Effector memory CD4-positive, alpha-beta T cell (primary cell): ENCODE data around the gene STX17.

ENCODE experiments used
- DNase-seq, 3 donors: peaks; one replicate each; pipeline ENCODE4 v3.0.0-alpha.2; 2020
- H3K27ac ChIP-seq: 2 replicates; pipeline ENCODE4 v1.7.0; 2013; ENCODE audit warnings: mild to moderate bottlenecking, low read length, moderate library complexity; ENCODE audit not compliant: insufficient read depth, poor library complexity, severe bottlenecking
- H3K27me3 ChIP-seq: replicated peaks from 2 replicates; pipeline ENCODE4 v1.7.0; 2013; ENCODE audit warnings: mild to moderate bottlenecking, low read length; ENCODE audit not compliant: insufficient read depth, control insufficient read depth, poor library complexity, severe bottlenecking
- H3K36me3 ChIP-seq: 2 replicates; pipeline ENCODE4 v1.7.0; 2013; ENCODE audit warnings: mild to moderate bottlenecking, low read length, moderate library complexity; ENCODE audit not compliant: control insufficient read depth, insufficient read depth
- H3K4me1 ChIP-seq: 2 replicates; pipeline ENCODE4 v1.7.0; 2013; ENCODE audit warnings: low read length, mild to moderate bottlenecking; ENCODE audit not compliant: control insufficient read depth, insufficient read depth, poor library complexity, severe bottlenecking
- H3K4me3 ChIP-seq: 2 replicates; pipeline ENCODE4 v1.7.0; 2013; ENCODE audit warnings: low read length, low read depth, mild to moderate bottlenecking; ENCODE audit not compliant: insufficient read depth, poor library complexity, severe bottlenecking
- H3K9me3 ChIP-seq: 2 replicates; pipeline ENCODE4 v1.7.0; 2013; ENCODE audit warnings: mild to moderate bottlenecking, low read length, moderate library complexity; ENCODE audit not compliant: control insufficient read depth

STX17 gene

GRCh38 chr9:99896119-99896518 is 10.3 kb upstream of the STX17 start:
- no peaks in the 10 kb centered on the region for H3K36me3 ChIP-seq
- no peak overlapping the region for H3K27ac ChIP-seq
- no peaks in the 10 kb centered on the region for H3K27me3 ChIP-seq
- no peak overlapping the region for H3K4me3 ChIP-seq
- H3K9me3 ChIP-seq: no peaks in the 10 kb centered on the region
- H3K4me1 ChIP-seq: no peaks in the 10 kb centered on the region
- no peak for DNase-seq

- Histone ChIP-seq H3K9me3 (no peaks in the 10 kb centered on the region), H3K4me1 (peaks cover 3% of the 10 kb centered on the region), H3K36me3 (no peaks in the 10 kb centered on the region), H3K4me3 (no peak overlapping the region), H3K27me3 (no peaks in the 10 kb centered on the region), H3K27ac (no peak overlapping the region)
- no peak for DNase-seq
Observed at GRCh38 chr9:99903393-99903792, 3.1 kb upstream of the STX17 start.

GRCh38 chr9:99905833-99906402 is 536 bp upstream of the STX17 start:
- Histone ChIP-seq H3K36me3 (no peaks in the 10 kb centered on the region), H3K9me3 (no peaks in the 10 kb centered on the region), H3K4me1 (peaks cover 3% of the 10 kb centered on the region), H3K4me3 (peak overlapping the region; percentile 94), H3K27ac (peak overlapping the region; percentile 95), H3K27me3 (no peaks in the 10 kb centered on the region)
- DNase-seq: no peak

- no peak for DNase-seq
Observed at GRCh38 chr9:99907208-99907532, 716 bp downstream of the STX17 start.

GRCh38 chr9:99911600-99911999 is 5.1 kb downstream of the STX17 start:
- Histone ChIP-seq H3K4me1 (peaks cover 3% of the 10 kb centered on the region), H3K36me3 (peaks cover 16% of the 10 kb centered on the region), H3K9me3 (no peaks in the 10 kb centered on the region), H3K27ac (no peak overlapping the region), H3K27me3 (no peaks in the 10 kb centered on the region), H3K4me3 (no peak overlapping the region)
- no peak for DNase-seq

More at GRCh38 chr9:99907208-99907532, 716 bp downstream of the STX17 start:
- peak overlapping the region; percentile 95 for H3K27ac ChIP-seq
- no peaks in the 10 kb centered on the region for H3K9me3 ChIP-seq
- peak overlapping the region; percentile 94 for H3K4me3 ChIP-seq
- H3K4me1 ChIP-seq: peaks cover 3% of the 10 kb centered on the region
- H3K27me3 ChIP-seq: no peaks in the 10 kb centered on the region
- H3K36me3 ChIP-seq: no peaks in the 10 kb centered on the region

- H3K27ac ChIP-seq: no peak overlapping the region
- H3K36me3 ChIP-seq: peaks cover 43% of the 10 kb centered on the region
- no peaks in the 10 kb centered on the region for H3K4me1 ChIP-seq
- no peaks in the 10 kb centered on the region for H3K27me3 ChIP-seq
- no peak for DNase-seq
- no peaks in the 10 kb centered on the region for H3K9me3 ChIP-seq
- H3K4me3 ChIP-seq: no peak overlapping the region
Observed at GRCh38 chr9:99916650-99917049, 10.2 kb downstream of the STX17 start.

- Histone ChIP-seq H3K27ac (no peak overlapping the region), H3K27me3 (no peaks in the 10 kb centered on the region), H3K36me3 (peaks cover 52% of the 10 kb centered on the region), H3K4me3 (no peak overlapping the region), H3K4me1 (no peaks in the 10 kb centered on the region), H3K9me3 (no peaks in the 10 kb centered on the region)
- no peak for DNase-seq
Observed at GRCh38 chr9:99918134-99918533, 11.7 kb downstream of the STX17 start.

- Histone ChIP-seq H3K36me3 (peaks cover 56% of the 10 kb centered on the region), H3K9me3 (no peaks in the 10 kb centered on the region)
Observed at GRCh38 chr9:99919930-99920329, 13.5 kb downstream of the STX17 start.

GRCh38 chr9:99921875-99922710 is 15.6 kb downstream of the STX17 start:
- Histone ChIP-seq H3K4me1 (no peaks in the 10 kb centered on the region), H3K9me3 (no peaks in the 10 kb centered on the region), H3K4me3 (no peak overlapping the region), H3K27me3 (no peaks in the 10 kb centered on the region), H3K27ac (no peak overlapping the region), H3K36me3 (peaks cover 46% of the 10 kb centered on the region)
- no peak for DNase-seq

More at GRCh38 chr9:99919930-99920329, 13.5 kb downstream of the STX17 start:
- Histone ChIP-seq H3K4me3 (no peak overlapping the region), H3K27me3 (no peaks in the 10 kb centered on the region), H3K4me1 (no peaks in the 10 kb centered on the region), H3K27ac (no peak overlapping the region)
- no peak for DNase-seq

GRCh38 chr9:99922711-99923030 is 16.2 kb downstream of the STX17 start:
- Histone ChIP-seq H3K27me3 (no peaks in the 10 kb centered on the region), H3K9me3 (no peaks in the 10 kb centered on the region), H3K4me3 (no peak overlapping the region), H3K27ac (no peak overlapping the region), H3K36me3 (peaks cover 42% of the 10 kb centered on the region), H3K4me1 (no peaks in the 10 kb centered on the region)
- DNase-seq: no peak
